Activated T-helper 2 cell treated with anti-CD3 and anti-CD28 coated beads, Interferon-gamma antibody, Interleukin-2, Interleukin-4, amounts not matched to agents 10 μg/mL and 5 μg/mL and 100 μg/mL, durations not matched to agents 14 hours and 24 hours and 36 hours (primary cell): ENCODE data around the gene THBS3. TPM values are rescaled to one million over a fixed set of nuclear protein-coding genes. Genes with fewer than 3 reads are reported as not detected.
"Not testable (repeated sequence)": the region's sequence is repeated elsewhere in the genome, so short reads cannot be mapped to it uniquely, and the experiment has no call there.

Experiments used
- DNase-seq: peaks from one replicate; pipeline ENCODE4 v3.0.0; 2021; ENCODE audit warnings: low spot score
- H3K27ac Mint-ChIP-seq: one replicate; pipeline ENCODE4 v1.8.0; 2021; ENCODE audit warnings: mixed read lengths
- H3K27me3 Mint-ChIP-seq: one replicate; pipeline ENCODE4 v1.8.0; 2021; ENCODE audit warnings: low read depth, mixed read lengths
- H3K36me3 Mint-ChIP-seq: one replicate; pipeline ENCODE4 v1.8.0; 2021; ENCODE audit warnings: low read depth, mixed read lengths
- H3K4me1 Mint-ChIP-seq: one replicate; pipeline ENCODE4 v1.8.0; 2021; ENCODE audit warnings: low read depth, mixed read lengths
- H3K4me3 Mint-ChIP-seq: one replicate; pipeline ENCODE4 v1.8.0; 2021; ENCODE audit warnings: low read depth, mild to moderate bottlenecking, moderate library complexity, mixed read lengths
- H3K9me3 Mint-ChIP-seq: one replicate; pipeline ENCODE4 v1.8.0; 2021; ENCODE audit warnings: mixed read lengths
- intact Hi-C: fragments of 100-400 bp; cut with micrococcal nuclease; formaldehyde crosslinking; loops from one replicate; pipeline ENCODE4 v1.15.1; 2023
- total RNA-seq: library from RNA; stranded (reverse); gene quantifications from 2 replicates; pipeline ENCODE4 v1.2.3, GENCODE V29; 2022

Gene THBS3
- total RNA-seq, 1 donor from 2014 or later, result 13.1 TPM

- no peak overlapping the region for H3K4me3 Mint-ChIP-seq
- no peak overlapping the region for H3K27ac Mint-ChIP-seq
- no peaks in the 10 kb centered on the region for H3K27me3 Mint-ChIP-seq
- intact Hi-C loops, result no loop called here
- no peaks in the 10 kb centered on the region for H3K9me3 Mint-ChIP-seq
- peaks cover 13% of the 10 kb centered on the region for H3K4me1 Mint-ChIP-seq
- no peak for DNase-seq
- peaks cover 4% of the 10 kb centered on the region for H3K36me3 Mint-ChIP-seq
These were observed 9.2 kb downstream of the THBS3 start for GRCh38 chr1:155198547-155198906.

GRCh38 chr1:155197901-155198546 lies 9.7 kb downstream of the THBS3 start:
- H3K27me3 Mint-ChIP-seq, result no peaks in the 10 kb centered on the region
- H3K27ac Mint-ChIP-seq, result no peak overlapping the region
- peaks cover 15% of the 10 kb centered on the region for H3K4me1 Mint-ChIP-seq
- intact Hi-C loops, result no loop called here
- H3K4me3 Mint-ChIP-seq, result no peak overlapping the region
- no peaks in the 10 kb centered on the region for H3K9me3 Mint-ChIP-seq
- H3K36me3 Mint-ChIP-seq, result peaks cover 4% of the 10 kb centered on the region
- no peak for DNase-seq

DNA sequence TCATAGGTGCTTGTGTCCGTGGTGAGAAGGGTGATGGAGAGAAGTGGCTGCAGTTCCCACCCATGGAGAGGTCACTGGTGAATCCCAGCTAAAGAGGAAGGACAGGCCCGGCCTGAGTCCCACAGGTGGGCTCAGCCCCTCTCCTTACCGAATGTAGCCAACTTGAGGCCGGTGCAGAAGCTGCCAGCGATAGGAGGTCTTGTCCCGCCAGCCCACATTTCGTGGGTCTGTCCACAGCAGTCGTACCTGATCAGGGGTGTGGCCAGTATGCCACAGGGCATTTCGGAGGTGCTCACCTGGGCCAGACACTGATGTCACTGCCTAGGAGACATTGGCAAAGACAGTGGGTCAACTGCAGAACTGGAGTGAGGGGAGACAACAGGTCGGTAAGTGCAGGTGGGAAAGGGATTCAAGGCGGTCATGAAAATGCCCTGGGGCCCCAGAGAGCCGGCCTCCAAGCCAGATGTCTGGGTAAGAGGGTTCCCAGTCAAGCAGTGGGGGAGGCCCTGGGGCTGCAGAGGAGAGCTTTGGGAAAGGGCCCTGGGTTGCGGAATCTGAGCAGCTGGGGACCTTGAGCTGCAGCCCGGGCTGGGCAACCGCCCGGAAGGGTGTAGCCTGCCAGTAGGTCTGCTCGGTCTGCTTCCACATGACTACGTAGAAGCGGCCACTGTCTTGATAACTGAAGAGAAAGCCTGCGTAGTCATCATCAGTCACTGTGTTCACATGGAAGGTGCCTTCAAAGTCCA lies 10.6 kb downstream of the THBS3 start:
- no peak overlapping the region for H3K4me3 Mint-ChIP-seq
- peaks cover 7% of the 10 kb centered on the region for H3K36me3 Mint-ChIP-seq
- H3K27me3 Mint-ChIP-seq, result no peaks in the 10 kb centered on the region
- H3K27ac Mint-ChIP-seq, result no peak overlapping the region
- H3K4me1 Mint-ChIP-seq, result peaks cover 23% of the 10 kb centered on the region
- intact Hi-C loops, result no loop called here
- no peaks in the 10 kb centered on the region for H3K9me3 Mint-ChIP-seq
- no peak for DNase-seq

- no peak for DNase-seq
- Mint-ChIP-seq H3K4me3 (peak overlapping the region; percentile 22), H3K36me3 (peaks cover 7% of the 10 kb centered on the region), H3K4me1 (peaks cover 25% of the 10 kb centered on the region), H3K27me3 (no peaks in the 10 kb centered on the region), H3K27ac (no peak overlapping the region), H3K9me3 (no peaks in the 10 kb centered on the region)
- intact Hi-C loops, result no loop called here
These were observed 11.4 kb downstream of the THBS3 start for GRCh38 chr1:155196103-155196892.

GRCh38 chr1:155195201-155196102 lies 12.2 kb downstream of the THBS3 start:
- Mint-ChIP-seq H3K36me3 (peaks cover 7% of the 10 kb centered on the region), H3K27ac (peak overlapping the region; percentile 53), H3K27me3 (no peaks in the 10 kb centered on the region), H3K9me3 (no peaks in the 10 kb centered on the region), H3K4me3 (peak overlapping the region; percentile 83), H3K4me1 (peaks cover 25% of the 10 kb centered on the region)
- DNase-seq, result no peak
- intact Hi-C loops, result loop anchor here (2.0 kb wide), 2 partner anchors 13 to 221 kb away; partner anchors contain the start of genes CKS1B and MTX1

GRCh38 chr1:155193991-155194240 lies 13.8 kb downstream of the THBS3 start:
- Mint-ChIP-seq H3K4me1 (peaks cover 25% of the 10 kb centered on the region), H3K27ac (peak overlapping the region; percentile 97), H3K4me3 (peak overlapping the region; percentile 91)
- not testable (repeated sequence) for H3K9me3 Mint-ChIP-seq, DNase-seq, H3K27me3 Mint-ChIP-seq, H3K36me3 Mint-ChIP-seq
- intact Hi-C loops, result loop anchor here (2.0 to 5.0 kb wide), 7 partner anchors 15 to 219 kb away; partner anchors contain the start of genes CKS1B, MTX1, RUSC1 and ZBTB7B

GRCh38 chr1:155193275-155193990 lies 14.3 kb downstream of the THBS3 start:
- H3K9me3 Mint-ChIP-seq, result no peaks in the 10 kb centered on the region
- peaks cover 25% of the 10 kb centered on the region for H3K4me1 Mint-ChIP-seq
- intact Hi-C loops, result loop anchor here (2.0 to 5.0 kb wide), 5 partner anchors 17 to 191 kb away; partner anchors contain the start of genes RUSC1 and ZBTB7B
- peak overlapping the region; percentile 91 for H3K4me3 Mint-ChIP-seq
- H3K36me3 Mint-ChIP-seq, result peaks cover 7% of the 10 kb centered on the region
- peak; percentile 71 for DNase-seq
- H3K27me3 Mint-ChIP-seq, result no peaks in the 10 kb centered on the region
- peak overlapping the region; percentile 97 for H3K27ac Mint-ChIP-seq

GRCh38 chr1:155192346-155193274 lies 15.1 kb downstream of the THBS3 start:
- peak overlapping the region; percentile 97 for H3K27ac Mint-ChIP-seq
- H3K4me1 Mint-ChIP-seq, result peaks cover 29% of the 10 kb centered on the region
- no peaks in the 10 kb centered on the region for H3K9me3 Mint-ChIP-seq
- no peaks in the 10 kb centered on the region for H3K27me3 Mint-ChIP-seq
- peak overlapping the region; percentile 91 for H3K4me3 Mint-ChIP-seq
- DNase-seq, result no peak
- H3K36me3 Mint-ChIP-seq, result peaks cover 3% of the 10 kb centered on the region
- intact Hi-C loops, result loop anchor here (2.0 to 5.0 kb wide), 5 partner anchors 16 to 190 kb away; partner anchors contain the start of genes RUSC1 and ZBTB7B

DNA sequence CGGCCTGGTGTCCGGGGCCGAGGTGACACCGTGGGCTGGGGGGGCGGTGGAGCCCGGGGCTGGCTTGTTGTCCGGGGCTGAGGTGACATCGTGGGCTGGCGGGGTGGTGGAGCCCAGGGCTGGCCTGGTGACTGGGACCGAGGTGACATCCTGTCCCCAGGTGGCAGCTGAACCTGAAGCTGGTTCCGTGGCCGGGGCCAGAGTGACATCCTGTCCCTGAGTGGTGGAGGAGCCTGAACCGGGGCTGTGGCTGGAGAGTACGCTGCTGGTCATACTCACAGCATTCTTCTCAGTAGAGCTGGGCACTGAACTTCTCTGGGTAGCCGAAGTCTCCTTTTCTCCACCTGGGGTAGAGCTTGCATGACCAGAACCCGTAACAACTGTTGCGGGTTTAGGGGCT lies 15.8 kb downstream of the THBS3 start:
- no peak for DNase-seq
- H3K27me3 Mint-ChIP-seq, result no peaks in the 10 kb centered on the region

GRCh38 chr1:155189926-155190325 lies 17.8 kb downstream of the THBS3 start:
- not testable (repeated sequence) for H3K4me3 Mint-ChIP-seq, H3K9me3 Mint-ChIP-seq, H3K27me3 Mint-ChIP-seq, DNase-seq, H3K36me3 Mint-ChIP-seq, H3K27ac Mint-ChIP-seq
- peaks cover 25% of the 10 kb centered on the region for H3K4me1 Mint-ChIP-seq
- intact Hi-C loops, result loop anchor here (5.0 kb wide), 4 partner anchors 37 to 188 kb away; partner anchors contain the start of genes RUSC1 and ZBTB7B

More for the DNA sequence above, 15.8 kb downstream of the THBS3 start:
- H3K27ac Mint-ChIP-seq, result peak overlapping the region; percentile 94
- intact Hi-C loops, result loop anchor here (2.0 to 5.0 kb wide), 5 partner anchors 15 to 190 kb away; partner anchors contain the start of genes RUSC1 and ZBTB7B
- peaks cover 29% of the 10 kb centered on the region for H3K4me1 Mint-ChIP-seq
- peak overlapping the region; percentile 33 for H3K4me3 Mint-ChIP-seq
- peaks cover 3% of the 10 kb centered on the region for H3K36me3 Mint-ChIP-seq
- no peaks in the 10 kb centered on the region for H3K9me3 Mint-ChIP-seq

- H3K27ac Mint-ChIP-seq, result peak overlapping the region; percentile 56
- peaks cover 15% of the 10 kb centered on the region for H3K4me1 Mint-ChIP-seq
- no peaks in the 10 kb centered on the region for H3K9me3 Mint-ChIP-seq
- DNase-seq, result no peak
- peaks cover 6% of the 10 kb centered on the region for H3K36me3 Mint-ChIP-seq
- H3K4me3 Mint-ChIP-seq, result no peak overlapping the region
- intact Hi-C loops, result no loop called here
- H3K27me3 Mint-ChIP-seq, result no peaks in the 10 kb centered on the region
These were observed 19.4 kb downstream of the THBS3 start for GRCh38 chr1:155188268-155188667.
